Measurements from ENCODE around the gene ZBTB17.

The ZBTB17 gene

DNA sequence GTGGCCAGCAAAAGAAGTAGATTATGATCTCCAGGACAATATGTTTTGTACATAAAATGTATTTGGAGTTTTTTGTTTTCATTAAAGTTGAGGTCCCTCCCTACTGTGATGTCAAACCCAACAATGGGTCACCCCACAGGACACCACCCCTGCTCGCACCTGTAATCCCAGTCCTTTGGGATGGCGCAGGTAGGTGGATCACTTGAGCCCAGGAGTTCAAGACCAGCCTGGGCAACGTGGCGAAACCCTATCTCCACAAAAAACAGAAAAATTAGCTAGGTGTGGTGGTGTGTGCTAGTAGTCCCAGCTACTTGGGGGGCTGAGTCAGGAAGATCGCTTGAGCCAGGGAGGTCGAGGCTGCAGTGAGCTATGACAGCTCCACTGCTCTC is 9.0 kb downstream of the ZBTB17 start:
- no peak overlapping the region for H3K27ac ChIP-seq
- TF ChIP-seq ZFX (IDR thresholded peaks at IDR 0.05), result no peak
- TF ChIP-seq, protein P1, sequence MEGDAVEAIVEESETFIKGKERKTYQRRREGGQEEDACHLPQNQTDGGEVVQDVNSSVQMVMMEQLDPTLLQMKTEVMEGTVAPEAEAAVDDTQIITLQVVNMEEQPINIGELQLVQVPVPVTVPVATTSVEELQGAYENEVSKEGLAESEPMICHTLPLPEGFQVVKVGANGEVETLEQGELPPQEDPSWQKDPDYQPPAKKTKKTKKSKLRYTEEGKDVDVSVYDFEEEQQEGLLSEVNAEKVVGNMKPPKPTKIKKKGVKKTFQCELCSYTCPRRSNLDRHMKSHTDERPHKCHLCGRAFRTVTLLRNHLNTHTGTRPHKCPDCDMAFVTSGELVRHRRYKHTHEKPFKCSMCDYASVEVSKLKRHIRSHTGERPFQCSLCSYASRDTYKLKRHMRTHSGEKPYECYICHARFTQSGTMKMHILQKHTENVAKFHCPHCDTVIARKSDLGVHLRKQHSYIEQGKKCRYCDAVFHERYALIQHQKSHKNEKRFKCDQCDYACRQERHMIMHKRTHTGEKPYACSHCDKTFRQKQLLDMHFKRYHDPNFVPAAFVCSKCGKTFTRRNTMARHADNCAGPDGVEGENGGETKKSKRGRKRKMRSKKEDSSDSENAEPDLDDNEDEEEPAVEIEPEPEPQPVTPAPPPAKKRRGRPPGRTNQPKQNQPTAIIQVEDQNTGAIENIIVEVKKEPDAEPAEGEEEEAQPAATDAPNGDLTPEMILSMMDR (conservative IDR thresholded peaks at IDR 0.05), result no peak

DNA sequence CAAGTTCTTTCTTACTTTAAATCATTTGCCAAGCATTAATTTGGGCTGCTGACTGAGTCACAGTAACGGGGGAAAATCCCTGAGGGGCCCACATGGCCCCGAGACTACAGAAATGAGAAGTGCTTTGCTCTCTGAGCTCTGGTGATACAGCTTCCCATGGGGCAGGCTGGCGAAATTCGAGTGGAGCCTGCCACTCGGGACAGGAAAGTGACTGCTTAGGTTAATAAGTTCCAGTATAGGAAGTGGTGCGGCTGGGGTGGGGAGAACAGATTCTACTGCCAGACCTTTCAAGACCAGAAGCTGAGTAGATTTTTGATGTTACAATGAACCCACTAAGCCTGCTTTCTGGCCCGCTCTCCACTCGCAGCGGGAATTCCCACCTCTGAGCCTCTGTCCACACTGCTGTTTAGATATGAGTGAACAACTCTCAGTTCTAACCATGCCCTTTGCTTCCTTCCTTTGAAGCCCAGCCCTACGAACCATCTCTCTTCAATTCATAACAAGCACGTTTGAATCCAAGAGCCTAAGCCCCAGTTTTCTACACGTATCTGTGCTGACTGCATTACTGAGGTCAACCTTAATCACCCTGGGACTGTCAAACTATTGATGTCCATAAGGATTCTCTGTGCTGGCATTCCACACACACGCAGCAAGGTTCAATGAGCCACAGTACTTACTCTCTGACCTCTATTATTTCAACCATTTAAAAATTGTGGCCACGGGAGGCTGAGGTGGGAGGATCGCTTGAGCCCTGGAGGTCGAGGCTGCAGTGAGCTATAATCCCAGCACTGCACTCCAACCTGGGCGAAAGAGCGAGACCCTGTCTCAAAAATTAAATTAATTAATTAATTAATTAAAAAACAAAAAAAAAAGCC is 9.6 kb downstream of the ZBTB17 start:
- TF ChIP-seq, protein P1 (conservative IDR thresholded peaks at IDR 0.05), result no peak
- no peak for TF ChIP-seq ZFX (IDR thresholded peaks at IDR 0.05)

DNA sequence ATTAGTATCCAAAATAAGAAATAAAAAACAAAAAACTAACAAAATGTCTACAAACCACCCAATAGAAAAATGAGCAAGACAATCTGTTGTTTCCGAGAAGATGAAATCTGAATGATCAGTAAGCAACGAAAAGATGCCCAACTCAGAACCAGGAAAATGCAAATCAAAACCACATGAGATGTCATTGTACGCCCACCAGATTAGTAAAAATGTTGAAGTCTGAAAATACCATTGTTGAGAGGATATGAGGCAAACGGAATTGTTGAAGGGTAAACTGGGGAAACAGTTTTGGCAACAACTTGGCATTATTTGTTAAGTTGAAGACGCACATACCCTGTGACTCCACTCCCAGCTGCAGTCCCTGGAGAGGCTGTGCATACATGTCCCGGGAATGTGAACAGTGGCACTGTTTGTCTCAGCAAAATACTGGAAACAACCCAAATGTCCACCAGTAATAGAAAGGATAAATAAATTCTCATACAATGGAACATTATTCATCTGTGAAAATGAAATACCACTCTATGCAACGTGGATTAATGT is 10.6 kb downstream of the ZBTB17 start:
- TF ChIP-seq, protein P1 (conservative IDR thresholded peaks at IDR 0.05), result no peak
- TF ChIP-seq ZFX (IDR thresholded peaks at IDR 0.05), result no peak
- H3K27ac ChIP-seq, result no peak overlapping the region

More for the DNA sequence above, 9.6 kb downstream of the ZBTB17 start:
- no peak overlapping the region for H3K27ac ChIP-seq

DNA sequence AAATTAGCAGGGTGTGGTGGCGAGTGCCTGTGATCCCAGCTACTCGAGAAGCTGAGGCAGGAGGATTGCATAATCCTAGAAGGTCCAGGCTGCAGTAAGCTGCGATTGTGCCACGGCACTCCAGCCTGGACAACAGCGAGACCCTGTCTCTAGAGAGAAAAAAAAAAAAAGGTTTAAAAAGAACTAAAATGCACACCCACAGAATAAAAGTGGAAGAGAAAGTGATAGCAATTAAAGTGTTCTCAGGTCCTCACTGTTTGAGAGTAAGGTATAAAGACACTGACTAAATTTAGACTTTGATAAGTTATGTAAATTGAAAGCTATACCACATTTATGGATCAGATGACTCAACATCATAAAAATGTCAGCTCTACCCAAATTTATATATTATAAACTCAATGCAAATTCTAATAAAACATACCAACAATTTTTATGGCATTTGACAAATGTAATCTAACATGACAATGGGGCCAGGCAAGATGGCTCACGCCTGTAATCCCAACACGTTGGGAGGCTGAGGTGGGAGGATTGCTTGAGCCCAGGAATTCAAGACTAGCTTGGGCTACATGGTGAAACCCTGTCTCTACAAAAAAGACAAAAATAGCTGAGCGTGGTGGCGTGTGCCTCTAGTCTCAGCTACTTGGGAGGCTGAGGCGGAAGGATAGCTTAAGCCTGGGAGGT is 11.8 kb downstream of the ZBTB17 start:
- H3K27ac ChIP-seq, result no peak overlapping the region
- TF ChIP-seq, protein P1 (conservative IDR thresholded peaks at IDR 0.05), result no peak
- no peak for TF ChIP-seq ZFX (IDR thresholded peaks at IDR 0.05)

DNA sequence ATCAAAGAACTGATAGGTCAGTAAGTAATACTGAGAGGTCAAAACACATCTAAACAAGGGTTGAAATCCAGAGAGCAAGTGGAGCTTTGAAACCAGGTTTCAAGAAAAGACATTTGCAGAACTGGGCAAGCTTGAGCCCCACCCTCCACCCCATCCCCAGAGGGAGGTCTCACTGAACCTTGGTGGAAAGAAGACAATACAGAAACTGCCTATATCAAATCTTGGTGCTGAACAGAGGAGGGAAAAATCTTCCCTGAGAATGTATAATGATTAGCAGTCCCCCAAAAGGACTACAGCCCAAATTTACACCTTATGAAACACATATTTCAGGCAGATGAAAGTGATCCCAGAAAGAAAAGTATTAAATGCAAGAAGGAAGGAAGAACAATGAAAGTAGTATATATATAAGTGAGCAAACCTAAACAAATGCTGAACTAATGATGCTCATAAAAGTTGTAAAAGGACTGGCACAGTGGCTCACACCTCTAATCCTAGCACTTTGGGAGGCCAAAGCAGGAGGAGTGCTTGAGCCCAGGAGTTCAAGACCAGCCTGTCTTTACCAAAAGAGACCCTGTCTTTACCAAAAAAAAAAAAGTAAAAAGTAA is 12.4 kb downstream of the ZBTB17 start:
- H3K27ac ChIP-seq, result no peak overlapping the region
- no peak for TF ChIP-seq ZFX (IDR thresholded peaks at IDR 0.05)
- TF ChIP-seq, protein P1 (conservative IDR thresholded peaks at IDR 0.05), result no peak

DNA sequence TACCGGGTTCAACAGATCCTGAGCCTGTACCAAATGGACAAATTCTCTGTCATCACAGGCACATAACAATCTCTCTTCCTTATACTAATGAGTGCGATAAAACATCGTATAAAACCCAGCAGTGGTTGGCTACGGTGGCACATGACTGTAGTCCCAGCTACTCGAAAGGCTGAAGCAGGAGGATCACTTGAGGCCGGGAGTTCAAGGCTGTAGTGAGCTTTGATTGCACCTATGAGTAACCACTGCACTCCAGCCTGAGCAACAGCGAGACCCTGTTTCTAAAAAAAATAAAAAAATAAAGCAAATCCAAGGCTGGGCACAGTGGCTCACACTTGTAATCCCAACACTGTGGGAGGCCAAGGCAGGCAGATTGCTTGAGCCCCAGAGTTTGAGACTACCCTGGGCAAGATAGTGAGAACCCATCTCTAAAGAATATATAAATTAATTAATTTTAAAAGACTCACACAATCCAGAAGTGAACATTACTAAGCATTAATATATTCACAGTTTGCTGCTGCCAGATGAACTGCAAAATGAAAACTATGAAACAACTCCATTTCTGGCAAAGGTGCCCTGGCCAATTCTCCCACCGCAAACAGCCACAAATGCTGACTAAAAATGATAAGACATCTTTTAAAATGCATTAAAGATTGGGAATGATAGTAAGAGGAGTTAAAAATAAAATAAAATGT is 13.1 kb downstream of the ZBTB17 start:
- no peak for TF ChIP-seq ZFX (IDR thresholded peaks at IDR 0.05)
- no peak overlapping the region for H3K27ac ChIP-seq

DNA sequence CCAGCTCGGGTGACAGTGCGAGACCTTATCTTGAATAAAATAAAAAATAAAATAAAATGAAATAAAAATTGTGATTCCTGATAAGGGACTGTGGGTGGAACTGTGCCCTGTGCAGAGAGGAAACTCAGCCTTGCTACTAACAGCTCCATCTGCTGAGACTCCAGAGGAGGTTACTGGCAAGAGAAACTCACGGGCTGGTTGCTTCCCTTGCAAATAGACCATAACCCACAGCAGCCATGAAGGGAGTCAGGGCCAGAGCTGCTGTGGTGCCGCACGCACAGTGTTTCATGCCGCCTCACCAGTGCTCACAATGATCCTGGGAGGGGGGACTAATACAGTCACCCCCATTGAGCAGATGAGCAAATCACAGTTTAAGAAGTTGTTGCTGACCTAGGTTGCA is 13.7 kb downstream of the ZBTB17 start:
- H3K27ac ChIP-seq, result no peak overlapping the region
- TF ChIP-seq ZFX (IDR thresholded peaks at IDR 0.05), result no peak
- TF ChIP-seq, protein P1 (conservative IDR thresholded peaks at IDR 0.05), result no peak

Data from C4-2B (cell line).